Activated naive CD4-positive, alpha-beta T cell treated with anti-CD3 and anti-CD28 coated beads for 36 hours (primary cell): Measurements from ENCODE around the gene SCGB3A2. TPM values are rescaled to one million over a fixed set of nuclear protein-coding genes. Genes with fewer than 3 reads are reported as not detected.

Experiments used
- CTCF ChIA-PET: fragments of 350-600 bp; sonication (Branson Sonifier 250); formaldehyde crosslinking; loops from one replicate; lab custom pipeline; 2021; ENCODE audit warnings: antibody characterized with exemption; lab: Charles Lee
- DNase-seq: peaks from one replicate; pipeline ENCODE4 v3.0.0-alpha.2; 2020
- H3K27ac Mint-ChIP-seq: one replicate; pipeline ENCODE4 v1.8.0; 2021; ENCODE audit warnings: mild to moderate bottlenecking, mixed read lengths
- H3K27me3 Mint-ChIP-seq: one replicate; pipeline ENCODE4 v1.8.0; 2021; ENCODE audit warnings: low read depth, mixed read lengths
- H3K36me3 Mint-ChIP-seq: one replicate; pipeline ENCODE4 v1.8.0; 2021; ENCODE audit warnings: low read depth, mixed read lengths
- H3K4me1 Mint-ChIP-seq: one replicate; pipeline ENCODE4 v1.8.0; 2021; ENCODE audit warnings: low read depth, mixed read lengths
- H3K4me3 Mint-ChIP-seq: one replicate; pipeline ENCODE4 v1.8.0; 2021; ENCODE audit warnings: mild to moderate bottlenecking, moderate library complexity, mixed read lengths
- H3K9me3 Mint-ChIP-seq: one replicate; pipeline ENCODE4 v1.8.0; 2021; ENCODE audit warnings: mixed read lengths
- intact Hi-C: fragments of 100-400 bp; cut with micrococcal nuclease; formaldehyde crosslinking; loops from one replicate; pipeline ENCODE4 v1.15.1; 2023
- total RNA-seq, 2 experiments: library from RNA; stranded (reverse); gene quantifications; one replicate each; pipeline ENCODE4 v1.2.3, GENCODE V29; 2021

SCGB3A2 gene
- total RNA-seq, 2 experiments from 2014 or later: not detected

DNA sequence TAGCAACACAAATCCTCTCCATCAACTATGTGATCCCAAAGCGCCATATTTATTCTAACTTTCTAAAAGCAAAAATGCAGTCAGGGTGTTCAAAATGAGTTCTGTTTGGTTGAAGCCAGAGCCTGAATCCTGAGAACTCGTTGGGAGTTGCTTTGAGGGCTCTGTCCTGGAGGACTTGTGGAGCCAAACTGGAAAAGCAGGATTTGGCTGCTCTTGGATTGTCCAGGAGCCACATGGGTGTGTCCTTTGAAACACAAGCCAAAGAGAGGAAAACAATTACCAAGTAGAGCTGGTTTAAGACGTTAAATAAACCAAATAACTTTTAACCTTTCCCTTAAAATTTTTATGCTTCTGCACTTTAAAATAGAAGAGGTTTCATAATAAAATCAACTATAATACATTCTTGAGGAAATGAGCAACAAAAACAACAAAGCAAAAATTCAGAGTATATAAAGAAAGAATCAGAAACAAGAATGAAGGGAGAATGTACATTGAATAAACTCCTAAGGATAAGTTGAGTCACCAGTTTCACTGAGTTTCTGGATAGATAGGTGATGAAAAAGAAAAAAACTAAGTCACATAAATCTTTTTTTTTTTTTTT is 14.3 kb downstream of the SCGB3A2 start:
- Mint-ChIP-seq H3K27me3 (no peaks in the 10 kb centered on the region), H3K4me1 (no peaks in the 10 kb centered on the region), H3K36me3 (no peaks in the 10 kb centered on the region), H3K4me3 (no peak overlapping the region), H3K27ac (no peak overlapping the region), H3K9me3 (no peaks in the 10 kb centered on the region)
- intact Hi-C loops: no loop called here
- CTCF ChIA-PET: no interaction called here
- no peak for DNase-seq

DNA sequence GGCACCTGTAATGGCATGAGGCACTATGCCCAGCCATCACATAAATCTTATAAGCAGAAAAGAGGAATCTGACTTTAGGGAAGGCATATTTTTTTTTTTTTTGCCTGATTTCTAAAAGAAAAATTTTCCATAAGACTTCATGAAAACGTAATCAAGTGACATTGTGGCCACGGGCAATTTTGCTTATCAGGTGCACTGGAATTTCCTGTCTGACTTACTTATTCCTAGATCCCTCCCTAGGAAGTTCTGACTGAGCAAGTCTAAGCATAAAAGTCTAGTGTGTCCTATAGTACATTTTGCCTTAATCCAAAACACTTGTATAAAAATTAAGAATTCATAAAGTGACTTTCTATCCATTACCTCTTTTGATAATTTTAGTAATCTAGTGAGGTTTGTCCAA is 15.3 kb downstream of the SCGB3A2 start:
- H3K27me3 Mint-ChIP-seq: no peaks in the 10 kb centered on the region
- no peaks in the 10 kb centered on the region for H3K9me3 Mint-ChIP-seq
- DNase-seq: no peak
- intact Hi-C loops: no loop called here
- no peaks in the 10 kb centered on the region for H3K4me1 Mint-ChIP-seq
- no peak overlapping the region for H3K27ac Mint-ChIP-seq
- CTCF ChIA-PET: no interaction called here
- no peak overlapping the region for H3K4me3 Mint-ChIP-seq
- H3K36me3 Mint-ChIP-seq: no peaks in the 10 kb centered on the region

DNA sequence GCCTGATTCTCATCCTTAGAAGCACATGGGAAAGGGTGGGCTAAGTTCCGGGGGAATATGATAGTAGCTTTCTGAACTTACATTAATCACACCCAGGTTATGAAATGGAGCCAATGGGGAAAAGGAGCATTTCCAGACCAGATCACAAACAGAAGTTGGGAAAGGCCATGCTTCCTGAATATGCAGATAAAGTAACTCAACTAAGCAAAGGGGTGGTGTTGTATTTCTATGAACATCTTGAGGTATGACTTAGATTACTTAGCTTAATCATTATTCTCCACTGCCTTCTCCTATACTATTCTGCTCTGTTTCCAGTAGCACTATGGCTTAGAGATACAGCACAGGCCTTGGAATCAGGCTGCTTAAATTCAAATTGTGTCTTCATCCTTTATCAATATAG is 17.4 kb downstream of the SCGB3A2 start:
- no peaks in the 10 kb centered on the region for H3K4me1 Mint-ChIP-seq
- no peak overlapping the region for H3K27ac Mint-ChIP-seq
- H3K4me3 Mint-ChIP-seq: no peak overlapping the region
- intact Hi-C loops: no loop called here
- H3K9me3 Mint-ChIP-seq: no peaks in the 10 kb centered on the region
- DNase-seq: no peak
- no peaks in the 10 kb centered on the region for H3K27me3 Mint-ChIP-seq
- CTCF ChIA-PET: interaction anchor here (0.5 kb wide), 1 partner anchor 57 kb away, joined by 6 read pairs; no protein-coding TSS in a partner anchor
- no peaks in the 10 kb centered on the region for H3K36me3 Mint-ChIP-seq

DNA sequence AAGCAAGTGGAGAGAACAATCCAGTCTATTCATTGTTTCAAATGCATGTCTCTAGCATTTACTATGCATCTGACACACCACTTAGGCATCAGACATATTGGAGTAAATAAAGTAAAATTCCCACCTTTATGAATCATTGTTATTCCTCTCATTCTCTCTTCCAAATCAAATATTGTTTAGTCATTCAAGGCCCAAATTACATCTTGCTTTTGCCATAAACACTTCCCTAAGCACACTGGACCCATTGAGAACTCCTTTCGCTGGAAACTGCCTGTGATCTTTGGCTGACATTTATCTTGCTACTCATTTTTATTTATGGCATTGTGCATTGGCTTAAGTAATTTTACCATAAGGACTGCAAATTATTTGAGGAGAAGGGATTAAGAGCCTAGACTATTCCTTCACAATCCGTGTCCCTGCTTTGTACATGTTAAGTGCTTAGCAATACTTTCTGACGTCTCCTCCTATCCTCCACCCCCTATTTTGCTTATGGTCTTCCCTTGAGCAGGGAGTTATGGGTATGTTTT is 20.4 kb downstream of the SCGB3A2 start:
- CTCF ChIA-PET: no interaction called here
- no peak overlapping the region for H3K4me3 Mint-ChIP-seq
- H3K27ac Mint-ChIP-seq: no peak overlapping the region
- H3K4me1 Mint-ChIP-seq: no peaks in the 10 kb centered on the region
- H3K9me3 Mint-ChIP-seq: no peaks in the 10 kb centered on the region
- H3K27me3 Mint-ChIP-seq: no peaks in the 10 kb centered on the region
- DNase-seq: no peak
- H3K36me3 Mint-ChIP-seq: no peaks in the 10 kb centered on the region
- intact Hi-C loops: no loop called here

DNA sequence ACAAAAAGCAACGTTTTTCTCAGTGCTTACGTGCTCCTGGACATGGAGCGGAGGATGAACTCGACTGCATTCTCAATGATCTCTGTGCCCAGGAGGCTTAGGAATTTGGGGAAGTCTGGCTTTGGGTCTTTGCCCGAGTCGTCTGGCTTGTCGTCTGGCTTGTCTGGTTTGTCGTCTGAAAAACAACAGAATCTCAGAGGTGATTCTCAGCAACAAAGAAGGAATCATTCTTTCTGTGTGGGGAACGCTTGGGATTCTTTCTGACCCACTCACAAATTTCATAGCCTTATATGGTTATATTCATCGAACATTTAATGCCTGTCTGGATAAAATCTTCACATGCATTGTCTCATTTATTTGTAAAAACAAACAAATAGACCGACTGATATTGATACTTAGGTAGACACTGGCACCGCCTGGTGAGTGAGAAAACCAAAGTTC is 23.1 kb downstream of the SCGB3A2 start:
- Mint-ChIP-seq H3K27me3 (no peaks in the 10 kb centered on the region), H3K4me1 (no peaks in the 10 kb centered on the region), H3K27ac (no peak overlapping the region), H3K9me3 (no peaks in the 10 kb centered on the region), H3K36me3 (no peaks in the 10 kb centered on the region), H3K4me3 (no peak overlapping the region)
- no peak for DNase-seq
- CTCF ChIA-PET: interaction anchor here (0.7 kb wide), 1 partner anchor 219 kb away, joined by 7 read pairs; no protein-coding TSS in a partner anchor
- intact Hi-C loops: no loop called here

DNA sequence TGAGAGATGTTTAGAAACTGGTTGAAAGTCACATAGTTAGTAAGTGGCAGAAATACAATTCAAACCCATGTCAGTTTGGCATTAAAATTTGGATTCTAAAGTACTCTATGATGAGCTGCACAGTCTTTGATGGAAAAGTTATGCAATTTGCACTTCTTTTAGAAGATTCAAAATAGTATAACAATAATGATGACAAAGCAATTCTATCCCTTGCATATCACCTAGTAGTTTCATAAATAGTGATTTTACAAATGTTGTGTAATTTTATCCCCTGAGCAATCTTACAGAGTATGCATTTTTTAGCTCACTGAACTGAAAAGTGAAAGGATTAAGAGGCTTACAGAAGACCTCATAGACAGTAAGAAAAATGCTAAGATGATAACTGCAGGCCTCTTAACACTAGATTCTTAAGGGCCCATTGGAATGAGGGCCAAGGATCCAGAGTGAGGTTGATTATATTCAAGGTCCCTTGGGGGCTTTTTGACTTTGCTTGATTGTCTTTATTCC is 24.2 kb downstream of the SCGB3A2 start:
- no peak for DNase-seq
- Mint-ChIP-seq H3K27ac (no peak overlapping the region), H3K9me3 (no peaks in the 10 kb centered on the region), H3K27me3 (no peaks in the 10 kb centered on the region), H3K4me3 (no peak overlapping the region), H3K36me3 (no peaks in the 10 kb centered on the region), H3K4me1 (no peaks in the 10 kb centered on the region)
- intact Hi-C loops: no loop called here
- CTCF ChIA-PET: interaction anchor here (0.6 kb wide), 1 partner anchor 31 kb away, joined by 4 read pairs; no protein-coding TSS in a partner anchor

DNA sequence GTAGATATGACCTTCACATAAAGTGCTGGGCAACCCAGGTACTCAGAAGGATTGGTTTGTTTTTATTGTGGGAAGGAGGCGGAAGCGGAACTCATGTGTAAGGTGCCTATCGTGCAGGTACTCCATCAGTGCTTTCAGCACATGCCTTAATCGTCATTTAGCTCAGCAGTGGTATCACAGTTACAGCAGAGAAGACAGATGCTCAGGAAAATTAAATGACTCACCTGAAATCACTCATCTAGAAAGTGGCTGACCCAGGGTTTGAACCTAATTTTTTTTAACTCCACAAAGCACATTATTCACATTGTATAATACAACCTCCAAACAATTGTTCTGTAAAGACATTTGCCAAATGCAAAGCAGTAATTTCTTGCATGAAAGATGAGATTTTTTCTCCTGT is 25.6 kb downstream of the SCGB3A2 start:
- CTCF ChIA-PET: interaction anchor here (0.6 kb wide), 1 partner anchor 378 kb away, joined by 4 read pairs; no protein-coding TSS in a partner anchor
- no peaks in the 10 kb centered on the region for H3K27me3 Mint-ChIP-seq
- intact Hi-C loops: no loop called here
- no peaks in the 10 kb centered on the region for H3K4me1 Mint-ChIP-seq
- no peaks in the 10 kb centered on the region for H3K36me3 Mint-ChIP-seq
- no peaks in the 10 kb centered on the region for H3K9me3 Mint-ChIP-seq
- DNase-seq: no peak
- H3K4me3 Mint-ChIP-seq: no peak overlapping the region
- H3K27ac Mint-ChIP-seq: no peak overlapping the region

DNA sequence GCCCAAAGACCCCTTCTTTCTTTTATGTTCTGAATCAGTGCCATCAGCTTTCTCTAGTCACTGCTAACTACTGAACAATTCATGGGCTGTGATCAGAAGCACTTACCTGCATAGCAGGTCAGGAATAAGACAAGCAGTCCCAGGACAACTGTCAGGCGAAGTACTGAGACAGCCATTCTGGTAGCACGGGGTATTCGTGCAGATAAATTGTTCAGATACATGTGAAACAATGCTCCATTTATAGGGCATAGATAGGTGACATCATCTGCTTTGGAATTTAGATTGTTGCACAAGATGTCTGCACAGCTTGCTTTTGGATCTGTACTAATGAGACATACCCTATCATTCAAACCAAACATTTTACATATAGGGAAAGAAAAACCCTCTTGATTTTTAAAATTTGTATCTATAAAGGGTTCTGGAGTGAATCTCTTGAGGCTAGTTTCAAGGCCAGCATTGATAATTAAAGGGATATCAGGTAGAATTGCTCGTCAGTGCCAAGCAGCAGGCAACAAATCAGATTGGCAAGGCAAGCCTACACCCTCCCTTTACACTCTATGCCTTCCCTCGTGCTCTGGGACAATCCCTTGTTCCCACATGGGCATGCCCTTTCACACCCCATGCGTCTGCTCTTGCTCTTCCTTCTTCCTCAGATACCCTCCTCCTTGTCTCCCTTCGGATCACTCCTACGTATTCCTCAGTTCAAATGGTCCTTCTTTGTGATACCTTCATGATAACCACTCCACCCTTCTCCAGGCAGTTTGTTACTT is 28.0 kb downstream of the SCGB3A2 start, which contains the start of gene C5orf46:
C5orf46 (minus strand) TSS at position 213 of the 770 bp plus-strand sequence; CDS start at position 176, 37 bp downstream.
- CTCF ChIA-PET: no interaction called here
- DNase-seq: no peak
- no peak within 1 kb of the TSS for H3K27ac Mint-ChIP-seq
- no peaks in the 10 kb centered on the region for H3K9me3 Mint-ChIP-seq
- H3K27me3 Mint-ChIP-seq: no peaks in the 10 kb centered on the region
- H3K4me1 Mint-ChIP-seq: no peaks in the 10 kb centered on the region
- H3K36me3 Mint-ChIP-seq: no peaks in the 10 kb centered on the region
- H3K4me3 Mint-ChIP-seq: no peak within 1 kb of the TSS
- intact Hi-C loops: no loop called here

DNA sequence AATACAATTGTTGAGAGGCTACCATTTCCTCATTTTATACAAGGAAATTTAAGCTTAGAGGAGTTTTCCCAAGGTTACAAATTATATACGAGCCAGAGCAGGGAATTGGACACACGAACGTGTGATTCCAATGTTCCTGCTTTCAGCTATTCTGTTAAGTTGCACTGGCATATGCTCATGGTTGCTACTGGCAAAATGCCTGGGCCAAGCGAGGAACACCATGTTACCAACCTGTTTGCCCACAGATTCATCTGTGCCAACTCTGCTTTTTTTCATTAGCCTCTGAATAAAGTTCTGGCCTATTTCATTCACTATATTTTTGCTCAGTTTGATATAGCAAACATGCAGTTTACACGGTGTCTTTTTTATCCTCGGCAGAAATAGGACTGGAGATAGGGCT is 32.9 kb downstream of the SCGB3A2 start:
- Mint-ChIP-seq H3K27me3 (no peaks in the 10 kb centered on the region), H3K4me3 (no peak overlapping the region), H3K9me3 (no peaks in the 10 kb centered on the region), H3K27ac (no peak overlapping the region), H3K4me1 (no peaks in the 10 kb centered on the region), H3K36me3 (no peaks in the 10 kb centered on the region)
- CTCF ChIA-PET: no interaction called here
- intact Hi-C loops: no loop called here
- no peak for DNase-seq

DNA sequence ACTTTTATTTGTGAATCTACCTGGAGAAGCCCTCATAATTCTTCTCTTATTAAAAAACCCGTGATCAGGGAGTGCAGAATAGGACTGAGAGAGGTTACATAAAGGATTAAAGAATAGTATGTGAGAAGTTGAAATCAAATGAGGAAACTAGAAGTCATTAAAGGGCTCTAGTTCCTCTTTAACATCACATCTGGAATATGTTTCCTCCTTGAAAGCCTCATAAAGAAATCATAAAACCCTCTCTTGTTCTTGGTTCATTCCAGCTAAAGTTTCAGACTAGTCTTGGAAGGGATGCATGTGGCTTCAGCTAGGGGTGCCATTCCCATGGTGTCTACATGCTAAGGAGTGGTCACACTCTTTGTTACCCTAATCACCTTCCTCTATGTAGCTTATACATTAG is 33.5 kb downstream of the SCGB3A2 start:
- no peak overlapping the region for H3K4me3 Mint-ChIP-seq
- H3K27me3 Mint-ChIP-seq: no peaks in the 10 kb centered on the region
- H3K9me3 Mint-ChIP-seq: no peaks in the 10 kb centered on the region
- CTCF ChIA-PET: no interaction called here
- H3K4me1 Mint-ChIP-seq: no peaks in the 10 kb centered on the region
- no peak for DNase-seq
- intact Hi-C loops: no loop called here
- H3K36me3 Mint-ChIP-seq: no peaks in the 10 kb centered on the region
- H3K27ac Mint-ChIP-seq: no peak overlapping the region

DNA sequence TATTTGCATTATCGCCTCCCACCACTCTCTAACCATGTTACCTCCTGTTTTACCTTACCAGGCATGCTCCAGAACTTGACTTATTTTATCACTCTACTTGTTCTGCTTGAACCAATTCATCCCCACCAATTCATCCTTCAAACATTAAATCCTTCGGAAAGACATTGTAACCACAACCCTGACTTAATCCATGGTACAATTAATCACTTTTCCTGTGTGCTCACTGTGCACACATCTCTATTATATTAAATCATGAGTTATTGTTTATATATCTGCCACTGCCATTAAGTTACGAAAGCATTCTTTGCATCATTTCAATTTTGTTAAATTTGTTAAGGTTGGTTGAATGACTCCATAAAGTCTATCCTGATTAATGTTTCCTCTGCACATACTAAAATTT is 35.3 kb downstream of the SCGB3A2 start:
- Mint-ChIP-seq H3K4me1 (no peaks in the 10 kb centered on the region), H3K27me3 (no peaks in the 10 kb centered on the region), H3K4me3 (no peak overlapping the region), H3K9me3 (no peaks in the 10 kb centered on the region), H3K27ac (no peak overlapping the region), H3K36me3 (no peaks in the 10 kb centered on the region)
- no peak for DNase-seq
- CTCF ChIA-PET: no interaction called here
- intact Hi-C loops: no loop called here

DNA sequence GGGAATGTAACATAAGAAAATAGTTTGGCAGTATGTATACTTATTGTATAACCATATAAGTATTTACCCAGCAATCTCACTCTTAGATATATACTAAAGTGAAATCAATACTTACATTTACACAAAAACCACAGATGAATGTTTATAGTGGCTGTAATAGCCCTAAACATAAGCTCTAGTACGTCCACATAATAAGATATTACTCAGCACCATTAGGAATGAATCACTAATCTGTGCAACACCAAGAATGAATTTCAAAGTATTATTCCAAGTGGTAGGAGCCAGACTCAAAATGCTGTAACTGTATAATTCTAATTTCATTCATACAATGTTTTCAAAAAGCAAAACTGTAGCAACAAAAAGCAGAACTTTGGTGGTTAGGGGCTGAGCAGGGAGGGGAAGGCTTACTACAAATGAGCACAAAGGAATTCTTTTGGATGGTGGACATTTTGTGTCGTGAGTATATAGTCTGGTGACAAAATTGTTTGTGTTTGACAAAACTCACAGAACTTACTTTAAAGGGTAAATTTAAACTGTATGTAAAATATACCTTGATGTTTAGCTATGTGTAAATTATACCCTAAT is 39.7 kb downstream of the SCGB3A2 start:
- Mint-ChIP-seq H3K27me3 (no peaks in the 10 kb centered on the region), H3K27ac (no peak overlapping the region), H3K4me3 (no peak overlapping the region), H3K4me1 (no peaks in the 10 kb centered on the region), H3K36me3 (no peaks in the 10 kb centered on the region), H3K9me3 (no peaks in the 10 kb centered on the region)
- CTCF ChIA-PET: no interaction called here
- intact Hi-C loops: no loop called here
- DNase-seq: no peak
